K562 (cell line): Measurements from ENCODE around the gene HNRNPK. TPM values are rescaled to one million over a fixed set of nuclear protein-coding genes. Genes with fewer than 3 reads are reported as not detected.

Experiments
- CCNT2 ChIP-seq: IDR thresholded peaks from 2 replicates; pipeline ENCODE4 v1.6.1; 2011; ENCODE audit warnings: borderline replicate concordance, low read depth, mild to moderate bottlenecking, moderate library complexity, mixed read lengths, low read length; ENCODE audit not compliant: insufficient read length; ENCODE audit errors: extremely low read depth
- CTBP1 ChIP-seq: fragments of 450-650 bp; IDR thresholded peaks from 2 replicates; pipeline ENCODE4 v1.6.1; 2016; ENCODE audit warnings: borderline replicate concordance
- ETV6 ChIP-seq, 3 experiments: fragments of 150-350 bp in 1 of 3; sonication (generic) in 1 of 3; formaldehyde crosslinking in 1 of 3; IDR thresholded peaks; 2 replicates each; pipeline versions ENCODE4 v1.6.1 to v1.8.0; 2014 to 2022; ENCODE audit warnings: borderline replicate concordance in 2 of 3, low read depth in 2 of 3, antibody characterized with exemption in 1 of 3, low read length in 1 of 3, mild to moderate bottlenecking in 1 of 3, missing genetic modification reagents in 1 of 3
- FOXP1 ChIP-seq: sonication (generic); formaldehyde crosslinking; IDR thresholded peaks from 2 replicates; pipeline ENCODE4 v1.8.0; 2022; ENCODE audit warnings: mild to moderate bottlenecking, missing genetic modification reagents
- IRF9 ChIP-seq: fragments of 450-650 bp; IDR thresholded peaks from 2 replicates; pipeline ENCODE4 v1.6.1; 2016; ENCODE audit warnings: missing biosample characterization, missing genetic modification characterization
- NFYB ChIP-seq: IDR thresholded peaks from 2 replicates; pipeline ENCODE4 v1.6.1; 2011; ENCODE audit warnings: mild to moderate bottlenecking, moderate library complexity; ENCODE audit not compliant: insufficient read length; ENCODE audit errors: extremely low read depth
- POLR2AphosphoS5 ChIP-seq: IDR thresholded peaks from 2 replicates; pipeline ENCODE4 v1.6.1; 2011; ENCODE audit warnings: mild to moderate bottlenecking, low read depth, low read length, moderate library complexity; ENCODE audit not compliant: control insufficient read depth, insufficient read depth
- RBM39 ChIP-seq: fragments of 200-400 bp; formaldehyde crosslinking; optimal IDR thresholded peaks from 2 replicates; pipeline ENCODE3; 2018; ENCODE audit warnings: low read depth, low read length
- SAFB2 ChIP-seq: fragments of 200-400 bp; formaldehyde crosslinking; IDR thresholded peaks from 2 replicates; pipeline ENCODE4 v1.6.1; 2018; ENCODE audit warnings: borderline replicate concordance, low read length, low read depth, moderate library complexity; ENCODE audit not compliant: severe bottlenecking
- SMARCA4 ChIP-seq: fragments of 450-650 bp; IDR thresholded peaks from 2 replicates; pipeline ENCODE4 v1.6.1; 2016
- TFAM ChIP-seq: fragments of 250-450 bp; sonication (Bioruptor Pico); conservative IDR thresholded peaks from 2 replicates; pipeline ENCODE4 v1.5.0; 2021; ENCODE audit warnings: mild to moderate bottlenecking, moderate library complexity
- TSHZ1 ChIP-seq: fragments of 250-450 bp; sonication (Bioruptor Pico); IDR thresholded peaks from 2 replicates; pipeline ENCODE4 v1.4.0; 2020; ENCODE audit warnings: mild to moderate bottlenecking, moderate library complexity
- USF1 ChIP-seq: sonication (generic); formaldehyde crosslinking; IDR thresholded peaks from 2 replicates; pipeline ENCODE4 v1.9.0; 2022; ENCODE audit warnings: mild to moderate bottlenecking, missing genetic modification reagents
- ZNF12 ChIP-seq: sonication (generic); formaldehyde crosslinking; IDR thresholded peaks from 2 replicates; pipeline ENCODE4 v1.4.0; 2020; ENCODE audit warnings: mild to moderate bottlenecking, missing genetic modification reagents
- ZNF174 ChIP-seq: fragments of 250-450 bp; sonication (Bioruptor Pico); IDR thresholded peaks from 2 replicates; pipeline ENCODE4 v1.4.0; 2020; ENCODE audit warnings: mild to moderate bottlenecking
- ZNF316 ChIP-seq: fragments of 450-650 bp; IDR thresholded peaks from 2 replicates; pipeline ENCODE4 v1.6.1; 2016
- ZNF707 ChIP-seq: fragments of 250-450 bp; sonication (Bioruptor Pico); conservative IDR thresholded peaks from 2 replicates; pipeline ENCODE4 v1.8.0; 2022; ENCODE audit warnings: inconsistent platforms, mild to moderate bottlenecking, moderate library complexity
- ZNF740 ChIP-seq, 3 experiments: fragments of 200-800 bp in 1 of 3; sonication (Bioruptor generic) in 1 of 3; sonication (generic) in 1 of 3; formaldehyde crosslinking in 1 of 3; IDR thresholded peaks; 2 replicates each; pipeline versions ENCODE4 v1.6.1 to v1.8.0; 2016 to 2022; ENCODE audit warnings: mild to moderate bottlenecking in 2 of 3, missing compliant biosample characterization in 2 of 3, missing genetic modification characterization in 2 of 3, missing genetic modification reagents in 1 of 3
- ZNF76 ChIP-seq: fragments of 250-450 bp; sonication (Bioruptor Pico); IDR thresholded peaks from 2 replicates; pipeline ENCODE4 v1.4.0; 2020; ENCODE audit warnings: mild to moderate bottlenecking, moderate library complexity, borderline replicate concordance
- polyA plus RNA-seq, 8 experiments: library from polyadenylated mRNA; depleted of rRNA in 4 of 8; stranded (reverse) in 5 of 8; unstranded in 3 of 8; fragments of >200 nt; fragmentation: Nextera tagmentation in 2 of 8; fragmentation: Illumina TruSeq in 1 of 8; extraction: Ambion mirVana in 2 of 8; extraction: Trizol in 1 of 8; gene quantifications; 2 replicates each; pipeline versions ENCODE4 v1.2.1 to v1.2.3, GENCODE V29; 2011 to 2014; ENCODE audit warnings: inconsistent platforms in 1 of 8, missing spikeins in 1 of 8
- total RNA-seq, 7 experiments: library from RNA; depleted of rRNA in 6 of 7; stranded (reverse); fragments of >200 nt in 6 of 7; fragmentation: Illumina TruSeq in 2 of 7; extraction: Trizol in 2 of 7; gene quantifications; 2 replicates each; pipeline versions ENCODE4 v1.2.1 to v1.2.3, GENCODE V29; 2011 to 2021; ENCODE audit warnings: low replicate concordance in 1 of 7

HNRNPK gene
- total and polyA plus RNA-seq, 9 of the 15 experiments (the other 6 are each of a cell fraction or from before 2014, with no cell fraction given), result 224 to 883 (median 618) TPM

GRCh38 chr9:83978992-83979811 lies 813 bp downstream of the HNRNPK start (continued):
- TF ChIP-seq IRF9 (tag) (no peak), ZNF707 (no peak), TSHZ1 (CRISPR knock-in tag) (no peak), ZNF12 (CRISPR knock-in tag) (no peak), ZNF316 (no peak), RBM39 (no peak), FOXP1 (CRISPR knock-in tag) (no peak), SAFB2 (no peak), ZNF740 (CRISPR knock-in tag; IDR thresholded peaks at IDR 0.05) (0 out of 2 replicates have a peak, but pooled peaks have one; percentile 18), ZNF740 (tag; IDR thresholded peaks at IDR 0.05) (no peak), CTBP1 (no peak), ETV6 (IDR thresholded peaks at IDR 0.05; ENCODE audit: borderline replicate concordance in 1 of 2, low read depth in 2 of 2, low read length in 1 of 2) (no peak), ETV6 (CRISPR knock-in tag; IDR thresholded peaks at IDR 0.05; ENCODE audit: borderline replicate concordance) (0 out of 2 replicates have a peak, but pooled peaks have one; percentile 26), CCNT2 (no peak), POLR2AphosphoS5 (peak; percentile 53; the same call in 1 of the 2 replicates), USF1 (no peak), NFYB (no peak), ZNF174 (CRISPR knock-in tag) (no peak), ZNF76 (CRISPR knock-in tag) (no peak), SMARCA4 (no peak), TFAM (CRISPR knock-in tag) (no peak)
